ENCODE data around the gene DOLK. TPM values are rescaled to one million over a fixed set of nuclear protein-coding genes. Genes with fewer than 3 reads are reported as not detected.

The DOLK gene
- total RNA-seq, 2 experiments from 2014 or later, result 5.7 TPM

GRCh38 chr9:128899566-128900322 lies 47.7 kb downstream of the DOLK start:
- Mint-ChIP-seq H3K27me3 (no peaks in the 10 kb centered on the region), H3K4me1 (ENCODE audit: low read depth) (peaks cover 77% of the 10 kb centered on the region), H3K9me3 (no peaks in the 10 kb centered on the region), H3K4me3 (peak overlapping the region; percentile 28), H3K36me3 (ENCODE audit: low read depth) (peaks cover 15% of the 10 kb centered on the region), H3K27ac (peak overlapping the region; percentile 89)
- peak; percentile 39 for DNase-seq
- POLR2A ChIA-PET, result no interaction called here
- intact Hi-C loops (cut with micrococcal nuclease), result no loop called here
- TF ChIP-seq CTCF (IDR thresholded peaks at IDR 0.05), result no peak
- CTCF ChIA-PET, result interaction anchor here (1.2 to 1.9 kb wide), 2 partner anchors 29 to 36 kb away, joined by 4 to 7 read pairs; no protein-coding TSS in a partner anchor
- peak; percentile 41 for ATAC-seq

GRCh38 chr9:128898845-128899565 lies 48.4 kb downstream of the DOLK start:
- POLR2A ChIA-PET, result interaction anchor here (0.5 to 1.0 kb wide), 2 partner anchors 17 to 208 kb away, joined by 3 to 4 read pairs; partner anchors contain the start of genes KYAT1 and LRRC8A
- CTCF ChIA-PET, result no interaction called here

GRCh38 chr9:128898382-128898781 lies 49.0 kb downstream of the DOLK start:
- Mint-ChIP-seq H3K9me3 (no peaks in the 10 kb centered on the region), H3K36me3 (ENCODE audit: low read depth) (peaks cover 18% of the 10 kb centered on the region), H3K27ac (peak overlapping the region; percentile 80), H3K27me3 (no peaks in the 10 kb centered on the region), H3K4me3 (no peak overlapping the region), H3K4me1 (ENCODE audit: low read depth) (peaks cover 77% of the 10 kb centered on the region)
- no peak for TF ChIP-seq CTCF (IDR thresholded peaks at IDR 0.05)
- ATAC-seq (no peak), DNase-seq (no peak)
- POLR2A ChIA-PET, result interaction anchor here (0.5 to 1.0 kb wide), 2 partner anchors 16 to 208 kb away, joined by 3 to 4 read pairs; partner anchors contain the start of genes KYAT1 and LRRC8A
- intact Hi-C loops (cut with micrococcal nuclease), result no loop called here
- CTCF ChIA-PET, result interaction anchor here (1.2 to 1.6 kb wide), 2 partner anchors 29 to 30 kb away, joined by 3 to 5 read pairs; no protein-coding TSS in a partner anchor

More at GRCh38 chr9:128898845-128899565, 48.4 kb downstream of the DOLK start:
- Mint-ChIP-seq H3K4me1 (ENCODE audit: low read depth) (peaks cover 78% of the 10 kb centered on the region), H3K9me3 (no peaks in the 10 kb centered on the region), H3K27me3 (no peaks in the 10 kb centered on the region), H3K36me3 (ENCODE audit: low read depth) (peaks cover 16% of the 10 kb centered on the region), H3K27ac (peak overlapping the region; percentile 89), H3K4me3 (peak overlapping the region; percentile 28)
- intact Hi-C loops (cut with micrococcal nuclease), result no loop called here
- no peak for DNase-seq
- no peak for ATAC-seq
- TF ChIP-seq CTCF (IDR thresholded peaks at IDR 0.05), result no peak

GRCh38 chr9:128895556-128895955 lies 51.8 kb downstream of the DOLK start:
- peaks cover 67% of the 10 kb centered on the region for H3K4me1 Mint-ChIP-seq (ENCODE audit: low read depth)
- peaks cover 21% of the 10 kb centered on the region for H3K36me3 Mint-ChIP-seq (ENCODE audit: low read depth)
- H3K4me3 Mint-ChIP-seq, result no peak overlapping the region
- no peak for TF ChIP-seq CTCF (IDR thresholded peaks at IDR 0.05)
- ATAC-seq, result no peak
- POLR2A ChIA-PET, result interaction anchor here (1.3 kb wide), 1 partner anchor 14 kb away, joined by 6 read pairs; the partner anchor contains the start of gene KYAT1
- no peaks in the 10 kb centered on the region for H3K27me3 Mint-ChIP-seq
- CTCF ChIA-PET, result interaction anchor here (1.1 kb wide), 2 partner anchors 13 to 33 kb away, joined by 3 read pairs; no protein-coding TSS in a partner anchor
- peak overlapping the region; percentile 36 for H3K27ac Mint-ChIP-seq
- no peak for DNase-seq
- intact Hi-C loops (cut with micrococcal nuclease), result no loop called here
- no peaks in the 10 kb centered on the region for H3K9me3 Mint-ChIP-seq

Other genes with a start within 250 kb of the DOLK start
- 10 to 100 TPM in 1 of 2 experiments, 1 to 10 TPM in 1; 9.3 to 10.7 TPM for gene PKN3, start 245.1 kb downstream of the DOLK start, total RNA-seq
- gene ZDHHC12, start 223.5 kb downstream of the DOLK start, total RNA-seq, result 10 to 100 TPM; 44.9 to 48.7 TPM
- 10 to 100 TPM; 14.9 to 17.8 TPM for gene ZER1, start 175.7 kb downstream of the DOLK start, total RNA-seq
- gene TBC1D13, start 160.3 kb downstream of the DOLK start, total RNA-seq, result 10 to 100 TPM; 11.7 to 12.5 TPM
- 10 to 100 TPM; 21.8 to 23.9 TPM for gene ENDOG, start 129.1 kb downstream of the DOLK start, total RNA-seq
- 10 to 100 TPM; 85.9 to 91.2 TPM for gene SPOUT1, start 117.8 kb downstream of the DOLK start, total RNA-seq
- gene KYAT1, start 65.7 kb downstream of the DOLK start, total RNA-seq, result 10 to 100 TPM; 17.0 to 18.6 TPM
- gene LRRC8A, start 65.5 kb downstream of the DOLK start, total RNA-seq, result 10 to 100 TPM; 15.1 to 16.2 TPM
- 1 to 10 TPM in 1 of 2 experiments, under 1 TPM in 1; 0.61 to 1.5 TPM for gene PHYHD1, start 26.6 kb downstream of the DOLK start, total RNA-seq
- gene NUP188, start 96 bp upstream of the DOLK start, total RNA-seq, result 100 to 1,000 TPM in 1 of 2 experiments, 10 to 100 TPM in 1; 96.2 to 110 TPM
- 10 to 100 TPM; 49.3 to 50.8 TPM for gene SH3GLB2, start 80.7 kb upstream of the DOLK start, total RNA-seq
- 10 to 100 TPM; 34.6 to 35.8 TPM for gene MIGA2, start 89.0 kb upstream of the DOLK start, total RNA-seq
- 10 to 100 TPM; 12.7 to 15.2 TPM for gene DOLPP1, start 133.5 kb upstream of the DOLK start, total RNA-seq
- 10 to 100 TPM; 11.8 to 12.7 TPM for gene CRAT, start 163.2 kb upstream of the DOLK start, total RNA-seq
- 10 to 100 TPM; 95.3 to 98.5 TPM for gene PTPA, start 163.8 kb upstream of the DOLK start, total RNA-seq
- gene IER5L, start 230.7 kb upstream of the DOLK start, total RNA-seq, result 1 to 10 TPM; 3.7 to 4.1 TPM

Measured in activated CD8-positive, alpha-beta T cell treated with anti-CD3 and anti-CD28 coated beads for 36 hours (primary cell).